Urothelium cell line (cell line): ENCODE data around the gene KLHL28.
"Not testable (repeated sequence)": the region's sequence is repeated elsewhere in the genome, so short reads cannot be mapped to it uniquely, and the experiment has no call there.

Experiments used
- DNase-seq: peaks from one replicate; pipeline ENCODE4 v3.0.0; 2011; ENCODE audit warnings: low spot score, mixed read lengths
- FAIRE-seq: peaks from 2 replicates; lab custom pipeline; 2011; peaks lifted over from hg19 to GRCh38; lab: Jason Lieb, UNC

KLHL28 gene

DNA sequence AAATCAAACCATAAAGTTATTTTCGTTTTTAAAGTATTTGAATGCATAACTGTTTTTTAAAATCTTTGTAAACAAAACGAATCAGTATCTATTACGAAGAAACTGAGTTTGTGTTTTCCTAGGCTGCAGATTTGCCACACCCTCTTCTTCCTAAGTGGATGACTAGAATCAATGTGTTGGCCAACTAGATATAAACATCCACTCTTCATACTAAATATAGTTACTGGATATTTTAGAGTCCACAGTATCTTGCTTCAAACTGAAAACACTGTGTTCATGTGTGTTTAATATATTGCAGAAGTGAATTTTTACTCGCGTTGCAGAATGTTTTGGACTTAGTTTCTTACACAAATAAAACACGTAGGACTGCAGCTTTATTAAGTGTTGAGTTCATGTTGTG is 63.2 kb downstream of the KLHL28 start:
- FAIRE-seq, result peak; percentile 20
- no peak for DNase-seq

DNA sequence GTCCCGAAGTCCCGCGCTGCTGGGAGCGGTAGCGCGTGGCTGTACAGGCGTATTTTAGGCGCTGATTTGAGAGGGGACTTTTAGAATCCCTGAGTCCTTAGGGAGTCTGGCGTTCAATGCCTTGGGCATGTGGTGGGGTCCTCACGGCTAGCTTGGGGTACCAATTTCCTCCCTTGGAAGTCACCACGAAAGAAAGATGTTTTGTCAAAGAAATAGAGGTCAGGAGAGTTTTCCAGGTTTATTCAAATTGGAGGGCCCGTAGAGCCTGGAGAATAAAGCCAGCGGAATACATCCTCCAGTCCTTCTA is 63.9 kb downstream of the KLHL28 start:
- FAIRE-seq (no peak), DNase-seq (no peak)

DNA sequence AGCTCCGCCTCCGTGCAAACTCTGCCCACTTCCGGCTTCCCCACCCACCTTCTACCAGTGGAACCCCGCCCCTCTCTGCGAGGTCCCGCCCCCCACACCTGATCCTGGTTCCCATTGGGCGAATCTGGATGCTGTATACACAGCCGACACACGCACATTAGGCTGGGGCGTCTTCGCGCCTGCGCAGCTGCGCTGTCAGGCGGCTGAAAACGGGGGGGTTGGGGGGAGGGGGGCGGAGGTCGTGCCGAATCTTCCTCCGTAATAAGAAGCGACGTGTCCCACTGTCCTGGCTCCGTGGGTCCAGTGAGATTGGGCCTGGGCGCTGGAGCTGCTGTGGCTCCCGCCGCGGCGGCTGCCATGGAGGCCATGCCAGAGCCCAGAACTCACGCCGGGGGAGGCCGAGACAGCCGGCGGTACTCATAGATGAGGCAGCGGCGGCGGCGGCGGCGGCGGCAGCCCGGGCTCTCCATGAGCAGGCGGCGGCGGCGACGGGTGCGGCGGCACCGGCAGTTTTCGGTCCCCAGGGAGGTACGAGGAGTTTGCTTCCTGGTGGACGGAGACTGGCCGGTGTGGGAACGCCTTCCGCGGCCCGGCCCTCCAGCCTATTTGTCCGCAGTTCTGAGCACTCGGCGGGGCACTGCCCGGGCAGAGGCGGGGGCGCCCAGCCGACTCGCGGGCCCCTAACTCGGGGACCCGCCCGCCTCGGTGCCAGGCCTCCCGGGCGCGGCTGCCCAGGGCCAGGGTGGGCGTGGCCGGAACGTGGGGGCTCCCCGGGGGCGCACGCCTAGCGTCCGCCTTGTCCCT is 64.5 kb downstream of the KLHL28 start:
- DNase-seq (peak; percentile 99), FAIRE-seq (peak; percentile 99)

DNA sequence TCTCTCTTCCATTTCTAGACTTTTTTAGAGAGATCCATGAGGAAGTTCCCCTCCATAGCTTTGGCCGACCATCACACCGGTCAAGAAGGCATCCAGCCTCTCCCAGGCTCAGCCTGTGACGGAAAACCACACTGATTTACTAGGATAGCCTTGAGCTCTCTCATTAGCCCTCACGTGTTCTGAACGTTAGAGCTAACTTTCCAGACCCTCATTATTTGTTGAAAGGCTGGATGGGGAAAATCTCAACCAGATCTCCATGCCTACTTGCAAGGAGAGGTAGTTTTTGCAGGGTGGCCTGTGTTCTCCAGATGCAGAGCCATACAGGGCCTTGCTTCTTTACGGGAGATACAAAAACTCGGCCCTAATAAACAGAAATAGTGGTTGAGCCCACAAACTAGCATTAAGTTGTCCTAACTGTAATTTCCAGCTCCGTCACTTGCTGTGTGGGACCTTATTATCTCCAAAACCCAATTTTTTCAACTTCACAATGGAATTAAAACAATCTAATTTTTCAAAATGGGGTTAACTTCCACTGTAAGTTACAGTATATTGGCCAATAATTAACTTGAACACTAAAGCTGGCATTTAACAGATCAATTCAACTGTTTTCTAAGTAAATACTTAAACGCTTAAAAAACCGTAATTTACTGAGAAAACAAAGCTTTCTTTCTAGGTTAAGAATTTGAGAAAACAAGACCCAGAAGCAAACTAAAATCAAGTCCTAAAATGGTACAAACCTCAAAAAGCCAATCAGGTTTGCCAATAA is 65.3 kb downstream of the KLHL28 start:
- DNase-seq, result no peak
- no peak for FAIRE-seq

DNA sequence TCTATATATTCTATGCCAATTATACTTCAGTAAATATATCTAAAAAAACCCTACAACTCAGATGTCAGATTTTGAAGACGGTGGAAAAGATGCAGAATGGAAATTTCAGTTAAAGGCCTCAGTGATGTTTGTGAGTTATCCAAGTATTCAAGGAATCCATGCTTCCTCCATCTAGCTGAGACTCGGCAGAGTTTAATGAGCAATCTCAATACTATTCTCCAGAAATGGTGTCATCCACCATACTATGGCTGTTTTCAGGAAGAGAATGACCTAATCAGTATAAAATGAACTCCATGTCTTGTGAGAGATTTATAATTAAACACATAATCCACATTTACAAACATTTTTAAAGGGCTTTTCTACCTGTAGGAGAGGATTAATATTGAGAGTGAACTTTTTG is 66.0 kb downstream of the KLHL28 start:
- peak; percentile 23 for FAIRE-seq

DNA sequence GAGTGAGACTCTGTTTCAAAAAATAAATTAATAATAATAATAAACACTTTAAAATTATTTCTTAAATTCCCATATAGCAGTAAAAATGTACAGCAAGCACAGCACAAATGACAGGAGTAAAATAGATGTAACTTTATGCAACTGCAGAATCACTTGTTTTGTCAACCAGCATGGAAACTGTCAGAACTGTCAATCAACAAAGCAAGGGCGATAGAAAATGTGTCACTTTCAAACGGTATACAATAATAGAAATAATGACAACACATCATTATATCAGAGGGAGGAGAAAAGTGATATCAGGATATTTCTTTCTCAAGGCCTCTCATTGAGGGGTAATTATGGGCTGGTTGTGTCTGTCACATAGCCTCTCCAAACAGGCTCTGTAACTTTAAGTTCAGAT is 68.2 kb downstream of the KLHL28 start:
- no peak for FAIRE-seq
- DNase-seq, result no peak

More for the DNA sequence above, 66.0 kb downstream of the KLHL28 start:
- DNase-seq, result peak; percentile 53

DNA sequence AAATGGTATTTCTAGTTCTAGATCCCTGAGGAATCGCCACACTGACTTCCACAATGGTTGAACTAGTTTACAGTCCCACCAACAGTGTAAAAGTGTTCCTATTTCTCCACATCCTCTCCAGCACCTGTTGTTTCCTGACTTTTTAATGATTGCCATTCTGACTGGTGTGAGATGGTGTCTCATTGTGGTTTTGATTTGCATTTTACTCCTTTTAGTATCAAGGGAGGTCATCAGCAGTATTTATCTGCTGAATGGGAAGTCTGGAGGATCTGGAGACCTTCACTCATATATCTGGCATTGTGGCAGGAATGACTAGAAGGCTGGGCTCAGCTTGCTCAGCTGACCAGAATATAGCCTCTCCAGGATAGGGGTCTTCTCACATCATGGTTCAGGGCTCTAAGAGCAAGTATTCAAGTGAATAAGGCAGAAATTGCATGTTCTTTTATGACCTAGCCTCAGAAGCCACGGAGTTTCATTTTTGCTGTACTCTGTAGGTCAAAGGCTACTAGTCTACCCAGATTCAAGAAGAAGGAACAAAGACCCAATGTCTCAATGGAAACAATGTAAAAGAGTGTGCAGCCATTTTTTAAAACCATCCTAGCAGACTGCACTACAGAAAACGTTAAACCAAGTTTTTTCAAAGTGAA is 69.9 kb downstream of the KLHL28 start:
- not testable (repeated sequence) for DNase-seq, FAIRE-seq

DNA sequence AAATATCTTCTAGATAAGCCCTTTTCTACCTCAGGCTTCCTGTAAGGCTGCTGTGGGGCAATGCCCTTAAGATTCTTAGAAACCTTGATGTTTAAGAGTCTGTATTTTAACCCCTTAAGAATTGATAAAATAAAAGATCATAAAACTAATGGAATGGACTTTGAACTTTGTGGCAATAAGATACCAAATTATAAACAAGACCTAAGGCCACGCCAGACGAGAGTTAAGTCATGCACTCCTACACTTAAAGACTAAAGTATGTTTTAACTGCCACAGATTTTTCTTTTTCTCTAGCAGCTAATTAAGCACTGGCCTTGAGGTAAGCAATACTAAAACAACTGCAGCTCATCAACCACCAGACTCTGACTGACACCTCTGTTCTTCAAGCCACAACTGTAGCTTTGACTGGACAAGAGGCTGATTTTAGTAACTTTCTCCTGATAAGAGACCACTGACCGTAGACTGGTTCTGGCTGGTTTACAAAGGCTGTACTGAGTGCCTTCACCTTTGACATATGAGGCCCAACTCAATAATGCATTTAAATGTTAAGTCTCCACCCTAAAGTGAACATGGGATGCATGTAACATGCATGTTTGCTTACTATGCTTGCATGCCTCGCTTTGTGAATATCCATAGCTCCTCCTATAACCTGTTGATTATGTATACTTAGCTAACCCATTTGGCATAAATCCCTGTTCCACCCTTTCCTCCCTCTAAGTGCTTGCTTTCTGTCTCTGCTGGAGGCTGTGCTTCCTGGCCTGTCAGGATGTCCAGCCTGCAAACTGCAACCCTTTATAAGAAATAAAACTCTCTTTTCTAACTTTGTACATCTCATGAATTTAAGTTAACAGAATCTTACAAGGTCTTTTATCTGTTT is 71.9 kb downstream of the KLHL28 start:
- DNase-seq, result no peak

DNA sequence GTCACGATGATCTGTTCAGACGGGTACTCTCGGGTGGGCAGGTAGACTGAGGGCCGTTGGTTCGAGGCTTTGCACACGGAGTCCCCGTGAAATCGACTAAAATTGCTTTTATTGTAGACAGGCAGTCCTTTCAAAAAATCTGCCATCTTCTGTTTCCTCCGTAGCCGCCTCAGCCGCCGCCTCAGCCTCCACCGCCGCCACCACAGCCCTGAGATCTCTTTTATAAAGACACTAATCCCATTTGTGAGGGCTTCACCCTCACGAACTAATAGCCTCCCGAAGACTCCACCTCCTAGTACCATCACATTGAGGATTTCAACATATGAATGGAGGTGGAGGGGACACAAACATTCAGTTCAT is 74.2 kb downstream of the KLHL28 start:
- DNase-seq (no peak), FAIRE-seq (no peak)

More for the DNA sequence above, 71.9 kb downstream of the KLHL28 start:
- no peak for FAIRE-seq

DNA sequence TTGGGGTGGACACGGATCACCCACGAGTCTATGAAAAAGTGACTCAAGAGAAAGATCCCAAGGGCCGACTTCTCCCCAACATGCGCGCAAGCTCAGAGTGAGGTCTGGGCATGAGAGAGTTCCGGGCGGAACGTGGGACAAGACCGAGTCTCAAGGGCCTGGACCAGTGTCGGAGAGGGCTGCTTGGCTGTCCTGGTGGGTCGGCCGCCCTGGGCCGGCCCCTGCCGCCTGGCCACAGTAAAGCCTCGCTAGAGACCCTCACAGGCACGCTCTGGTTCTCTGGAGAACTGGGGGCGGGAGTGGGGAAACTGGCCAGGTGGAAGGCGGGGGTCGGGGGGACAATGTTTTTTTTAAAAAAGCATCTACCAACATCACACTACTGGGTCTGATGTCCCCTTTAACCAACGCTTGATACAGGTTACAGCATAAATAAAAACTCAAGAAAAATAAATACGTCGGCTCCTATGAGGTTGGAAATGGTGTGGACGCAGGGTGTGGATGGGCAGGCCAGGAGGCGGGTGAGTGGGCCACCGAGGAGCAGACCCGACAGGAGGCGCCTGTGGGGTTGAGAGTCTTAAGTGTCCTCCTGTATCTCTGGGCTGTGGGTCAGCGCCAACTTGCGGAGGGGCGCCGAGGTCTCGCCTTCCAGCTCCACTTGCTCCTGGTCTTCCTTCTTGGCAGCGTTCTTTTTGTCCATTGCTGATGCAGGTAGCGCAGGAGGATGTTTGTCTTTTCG is 74.7 kb downstream of the KLHL28 start:
- peak; percentile 74 for FAIRE-seq
- DNase-seq, result no peak

DNA sequence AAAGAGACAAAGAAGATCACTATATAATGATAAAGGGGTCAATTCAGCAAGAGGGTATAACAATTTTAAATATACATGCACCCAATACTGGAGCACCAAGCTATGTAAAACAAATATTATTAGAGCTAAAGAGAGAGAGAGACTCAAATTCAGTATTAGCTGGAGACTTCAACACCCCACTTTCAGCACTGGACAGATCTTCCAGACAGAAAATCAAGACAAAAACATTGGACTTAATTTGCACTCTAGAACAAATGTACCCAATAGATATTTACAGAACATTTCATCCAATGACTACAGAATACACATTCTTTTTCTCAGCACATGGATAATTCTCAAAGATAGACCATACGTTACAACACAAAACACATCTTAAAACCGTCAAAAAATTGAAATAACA is 81.0 kb downstream of the KLHL28 start:
- FAIRE-seq (no peak), DNase-seq (no peak)
